H1 (cell line): Measurements from ENCODE around the gene ANAPC7. TPM values are rescaled to one million over a fixed set of nuclear protein-coding genes. Genes with fewer than 3 reads are reported as not detected.

Source experiments
- CTCF ChIA-PET: fragments of 300-600 bp; sonication (Branson Sonifier 250); formaldehyde crosslinking; loops from one replicate; lab custom pipeline; 2021; ENCODE audit not compliant: partially characterized antibody; lab: Charles Lee
- POLR2A ChIA-PET: fragments of 300-600 bp; sonication (Branson Sonifier 250); formaldehyde crosslinking; loops from one replicate; lab custom pipeline; 2021; ENCODE audit warnings: inconsistent platforms; ENCODE audit not compliant: partially characterized antibody; lab: Charles Lee
- DNase-seq, 2 experiments: peaks; one replicate each; pipeline versions ENCODE4 v3.0.0 to v3.0.0-alpha.2; 2010 to 2022; ENCODE audit warnings: low spot score in 2 of 2, low read depth in 1 of 2, mixed read lengths in 1 of 2
- FAIRE-seq: peaks from 2 replicates; lab custom pipeline; 2011; peaks lifted over from hg19 to GRCh38; lab: Jason Lieb, UNC
- H2AFZ ChIP-seq: 2 replicates; pipeline ENCODE4 v1.8.1; 2012; ENCODE audit warnings: low read length, inconsistent platforms
- H2AK5ac ChIP-seq: 2 replicates; pipeline ENCODE4 v1.6.1; 2013; ENCODE audit warnings: low read depth, low read length
- H2BK120ac ChIP-seq: replicated peaks from 2 replicates; pipeline ENCODE3; 2013; ENCODE audit warnings: low read depth, low read length, inconsistent platforms
- H2BK12ac ChIP-seq: 2 replicates; pipeline ENCODE4 v1.6.1; 2013; ENCODE audit warnings: low read depth, low read length
- H2BK15ac ChIP-seq: 2 replicates; pipeline ENCODE4 v1.6.1; 2013; ENCODE audit warnings: low read length
- H2BK20ac ChIP-seq: 2 replicates; pipeline ENCODE4 v1.6.1; 2013; ENCODE audit warnings: low read length
- H2BK5ac ChIP-seq: 2 replicates; pipeline ENCODE4 v1.6.1; 2013; ENCODE audit warnings: low read depth, low read length
- H3K14ac ChIP-seq: 2 replicates; pipeline ENCODE4 v1.6.1; 2013; ENCODE audit warnings: inconsistent platforms; ENCODE audit not compliant: insufficient read length
- H3K18ac ChIP-seq: 2 replicates; pipeline ENCODE4 v1.6.1; 2013; ENCODE audit warnings: low read length; ENCODE audit errors: extremely low read depth
- H3K23ac ChIP-seq: 2 replicates; pipeline ENCODE4 v1.6.1; 2013; ENCODE audit warnings: inconsistent platforms; ENCODE audit not compliant: insufficient read length
- H3K23me2 ChIP-seq: 2 replicates; pipeline ENCODE4 v1.6.1; 2013; ENCODE audit warnings: low read depth, low read length
- H3K27ac ChIP-seq: 2 replicates; pipeline ENCODE4 v1.6.1; 2011; ENCODE audit warnings: low read depth, low read length, inconsistent platforms
- H3K27me3 ChIP-seq, 4 experiments: replicated peaks in 1 of 4; 1 replicate in 1 of 4; 2 replicates in 3 of 4; pipeline versions ENCODE4 v1.6.1 to v1.8.1; 2011 to 2013; ENCODE audit warnings: low read length in 3 of 4, mild to moderate bottlenecking in 3 of 4, inconsistent platforms in 2 of 4, mixed read lengths in 2 of 4, moderate library complexity in 1 of 4; ENCODE audit not compliant: control insufficient read depth in 3 of 4, insufficient read depth in 3 of 4; ENCODE audit errors: extremely low read depth in 1 of 4
- H3K36me3 ChIP-seq, 4 experiments: 2 replicates each; pipeline versions ENCODE4 v1.6.1 to v1.8.1; 2011 to 2013; ENCODE audit warnings: mild to moderate bottlenecking in 4 of 4, low read length in 3 of 4, moderate library complexity in 2 of 4, control low read depth in 1 of 4, inconsistent platforms in 1 of 4; ENCODE audit not compliant: insufficient read depth in 4 of 4, control insufficient read depth in 2 of 4
- H3K4ac ChIP-seq: replicated peaks from 2 replicates; pipeline ENCODE3; 2013; ENCODE audit warnings: low read length, low read depth, mixed read lengths, inconsistent platforms; ENCODE audit not compliant: insufficient read length
- H3K4me1 ChIP-seq, 4 experiments: replicated peaks in 1 of 4; 1 replicate in 1 of 4; 2 replicates in 3 of 4; pipeline versions ENCODE4 v1.6.1 to v1.8.1; 2011 to 2013; ENCODE audit warnings: low read length in 3 of 4, inconsistent platforms in 2 of 4, mixed read lengths in 1 of 4; ENCODE audit not compliant: insufficient read depth in 4 of 4, control insufficient read depth in 3 of 4
- H3K4me2 ChIP-seq, 2 experiments: 2 replicates each; pipeline versions ENCODE4 v1.6.1 to v1.8.1; 2011 to 2013; ENCODE audit warnings: low read depth in 2 of 2, low read length in 2 of 2, control low read depth in 1 of 2, inconsistent platforms in 1 of 2, mild to moderate bottlenecking in 1 of 2; ENCODE audit not compliant: insufficient read depth in 1 of 2
- H3K4me3 ChIP-seq, 4 experiments: fragments of 200-600, 300-600 bp in 1 of 4; sonication (generic), shearing (Covaris generic), sonication (Bioruptor Twin) in 1 of 4; 2 replicates each; pipeline versions ENCODE4 v1.5.1 to v1.8.1; 2011 to 2016; ENCODE audit warnings: low read length in 4 of 4, low read depth in 3 of 4, control low read depth in 2 of 4, inconsistent platforms in 2 of 4, mild to moderate bottlenecking in 2 of 4, mixed read lengths in 1 of 4, moderate library complexity in 1 of 4; ENCODE audit not compliant: insufficient read depth in 2 of 4; ENCODE audit errors: extremely low read depth in 1 of 4
- H3K56ac ChIP-seq: replicated peaks from 2 replicates; pipeline ENCODE3; 2013; ENCODE audit warnings: low read depth, mild to moderate bottlenecking, mixed read lengths, low read length, inconsistent platforms; ENCODE audit not compliant: insufficient read length
- H3K79me1 ChIP-seq: 2 replicates; pipeline ENCODE4 v1.6.1; 2013; ENCODE audit warnings: low read depth, low read length, control low read depth
- H3K79me2 ChIP-seq, 2 experiments: 2 replicates each; pipeline versions ENCODE4 v1.6.1 to v1.8.1; 2012 to 2013; ENCODE audit warnings: low read length in 2 of 2, mild to moderate bottlenecking in 2 of 2, inconsistent platforms in 1 of 2; ENCODE audit not compliant: insufficient read depth in 2 of 2, control insufficient read depth in 1 of 2
- H3K9ac ChIP-seq, 4 experiments: replicated peaks in 1 of 4; 1 replicate in 1 of 4; 2 replicates in 3 of 4; pipeline versions ENCODE4 v1.6.1 to v1.8.1; 2011 to 2013; ENCODE audit warnings: low read depth in 3 of 4, low read length in 3 of 4, control low read depth in 2 of 4, mild to moderate bottlenecking in 2 of 4, moderate library complexity in 2 of 4, inconsistent platforms in 1 of 4; ENCODE audit errors: extremely low read depth in 1 of 4
- H3K9me3 ChIP-seq, 2 experiments: 2 replicates each; pipeline versions ENCODE4 v1.6.1 to v1.8.1; 2012 to 2013; ENCODE audit warnings: mild to moderate bottlenecking in 2 of 2, moderate library complexity in 2 of 2, control low read depth in 1 of 2, inconsistent platforms in 1 of 2, low read depth in 1 of 2, low read length in 1 of 2, mixed read lengths in 1 of 2; ENCODE audit not compliant: insufficient read depth in 2 of 2
- H4K20me1 ChIP-seq, 2 experiments: replicated peaks in 1 of 2; 2 replicates each; pipeline versions ENCODE3 to v1.8.1; 2011 to 2013; ENCODE audit warnings: inconsistent platforms in 2 of 2, low read length in 2 of 2, mild to moderate bottlenecking in 1 of 2; ENCODE audit not compliant: insufficient read depth in 2 of 2, control insufficient read depth in 1 of 2
- H4K5ac ChIP-seq: 2 replicates; pipeline ENCODE4 v1.6.1; 2013; ENCODE audit warnings: low read length, low read depth, mixed read lengths, inconsistent platforms; ENCODE audit not compliant: insufficient read length
- H4K8ac ChIP-seq: 2 replicates; pipeline ENCODE4 v1.8.0; 2013; ENCODE audit warnings: mild to moderate bottlenecking, moderate library complexity, low read length, inconsistent platforms; ENCODE audit not compliant: insufficient read depth; ENCODE audit errors: extremely low read depth
- H4K91ac ChIP-seq: replicated peaks from 2 replicates; pipeline ENCODE3; 2013; ENCODE audit warnings: low read length, mixed read lengths, inconsistent platforms; ENCODE audit not compliant: insufficient read length
- CTCF ChIP-seq, 3 experiments: IDR thresholded peaks; 1 replicate in 2 of 3; 2 replicates in 1 of 3; pipeline versions ENCODE4 v1.5.1 to v1.6.1; 2011; ENCODE audit warnings: low read length in 3 of 3, mild to moderate bottlenecking in 3 of 3, inconsistent platforms in 2 of 3, low read depth in 1 of 3, moderate library complexity in 1 of 3; ENCODE audit not compliant: insufficient read depth in 1 of 3; ENCODE audit errors: control extremely low read depth in 1 of 3
- GABPA ChIP-seq: IDR thresholded peaks from 2 replicates; pipeline ENCODE4 v1.6.1; 2011; ENCODE audit warnings: mild to moderate bottlenecking, low read length, moderate library complexity, borderline replicate concordance; ENCODE audit not compliant: insufficient read depth
- KDM5A ChIP-seq: fragments of 200-600 bp; IDR thresholded peaks from 2 replicates; pipeline ENCODE4 v1.7.1; 2012; ENCODE audit warnings: mild to moderate bottlenecking, low read length, inconsistent platforms, mixed read lengths
- RNF2 ChIP-seq: fragments of 200-900, 300-1000 bp; sonication (generic); IDR thresholded peaks from 2 replicates; pipeline ENCODE4 v1.7.1; 2016; ENCODE audit warnings: borderline replicate concordance, low read depth, mild to moderate bottlenecking, antibody characterized with exemption, low read length; ENCODE audit not compliant: poor library complexity, severe bottlenecking; ENCODE audit errors: missing control alignments
- SIN3A ChIP-seq, 2 experiments: IDR thresholded peaks in 1 of 2; conservative IDR thresholded peaks in 1 of 2; 2 replicates each; pipeline ENCODE4 v1.6.1; 2011 to 2012; ENCODE audit warnings: low read length in 2 of 2, improper control_type of control experiment in 1 of 2, low read depth in 1 of 2, mild to moderate bottlenecking in 1 of 2
- SIX5 ChIP-seq: IDR thresholded peaks from 2 replicates; pipeline ENCODE4 v1.6.1; 2011; ENCODE audit warnings: mild to moderate bottlenecking, low read depth, low read length
- SP4 ChIP-seq: IDR thresholded peaks from 2 replicates; pipeline ENCODE4 v1.6.1; 2012; ENCODE audit warnings: low read length, inconsistent platforms
- WGBS, 2 experiments: shearing (Covaris generic) in 1 of 2; methylation state at CpG; one replicate each; pipeline versions ENCODE4 v1.1.6 to v1.1.7; 2013 to 2015; ENCODE audit warnings: low lambda C conversion rate in 2 of 2, mixed read lengths in 2 of 2, inconsistent platforms in 1 of 2, low coverage in 1 of 2, missing lambda C conversion rate in 1 of 2; ENCODE audit not compliant: insufficient replicate concordance in 2 of 2, insufficient coverage in 1 of 2, insufficient read length in 1 of 2; ENCODE audit errors: extremely low coverage in 1 of 2, missing lambda C conversion rate in 1 of 2; 5-methylcytosine and 5-hydroxymethylcytosine counted together
- polyA plus RNA-seq, 7 experiments: library from polyadenylated mRNA; depleted of rRNA in 3 of 7; stranded (reverse) in 5 of 7; unstranded in 2 of 7; fragments of >200 nt in 5 of 7; fragments of 200-250 nt in 2 of 7; gene quantifications; 1 replicate in 5 of 7; 2 replicates in 1 of 7; 4 replicates in 1 of 7; pipeline versions ENCODE4 v1.2.1 to v1.2.3, GENCODE V29; 2011 to 2013; ENCODE audit warnings: missing spikeins in 2 of 7, mixed read lengths in 2 of 7
- total RNA-seq: library from RNA; stranded (reverse); fragmentation: NEBNext Ultra II Directional; extraction: Animal tissue kit (Norgen Biotek cat#: 25700); gene quantifications from 2 replicates; pipeline ENCODE4 v1.2.1, GENCODE V29; 2021

ANAPC7 gene
- total and polyA plus RNA-seq, 2 of the 8 experiments (the other 6 are each of a cell fraction or from before 2014, with no cell fraction given), result 72.8 to 105 TPM

- H3K23ac ChIP-seq, result no peak within 1 kb of the TSS
- no peak within 1 kb of the TSS for H2BK12ac ChIP-seq
- peaks cover 0 to 3% (median 0%) of the 10 kb centered on the region in 4 experiments; a peak in 1 of 7 replicates for H3K4me1 ChIP-seq
- peak within 1 kb of the TSS; percentile 66; the same call in 1 of the 2 replicates for H2BK5ac ChIP-seq
- H2AFZ ChIP-seq, result no peak within 1 kb of the TSS; the same call in 1 of the 2 replicates
- H2BK20ac ChIP-seq, result no peak within 1 kb of the TSS
- H2BK15ac ChIP-seq, result no peak within 1 kb of the TSS
- no peak within 1 kb of the TSS for H2BK120ac ChIP-seq
- no peak within 1 kb of the TSS for H3K4ac ChIP-seq
- H3K27me3 ChIP-seq, result no peaks in the 10 kb centered on the region
- peak within 1 kb of the TSS; percentile 83 for H3K18ac ChIP-seq
- peak within 1 kb of the TSS; percentile 90 for H3K56ac ChIP-seq
- H3K36me3 ChIP-seq, result peaks cover 0 to 28% (median 12%) of the 10 kb centered on the region in 4 experiments; a peak in 6 of 8 replicates
- no peak within 1 kb of the TSS for H3K14ac ChIP-seq
- no peak within 1 kb of the TSS for H2AK5ac ChIP-seq
- peak within 1 kb of the TSS in 3 of 4 experiments; percentile 45 to 61 (median 49); a peak in 5 of 7 replicates for H3K9ac ChIP-seq
- peak within 1 kb of the TSS; percentile 63 to 93 (median 87) for H3K4me3 ChIP-seq
- H4K20me1 ChIP-seq, result no peaks in the 10 kb centered on the region
- peak within 1 kb of the TSS; percentile 61 to 77 for H3K4me2 ChIP-seq
- CTCF ChIA-PET, result interaction anchor here (0.6 to 7.9 kb wide), 29 partner anchors 9 to 348 kb away, joined by 3 to 69 read pairs (median 4); partner anchors contain the start of genes FAM216A, GPN3 and VPS29
- POLR2A ChIA-PET, result interaction anchor here (0.6 to 7.2 kb wide), 15 partner anchors 9 to 588 kb away, joined by 3 to 57 read pairs (median 4); partner anchors contain the start of genes FAM216A and GPN3
- peak within 1 kb of the TSS; percentile 87 for H4K5ac ChIP-seq
- H3K27ac ChIP-seq, result peak within 1 kb of the TSS; percentile 11; the same call in 1 of the 2 replicates
- no peak within 1 kb of the TSS for H4K91ac ChIP-seq
- peak within 1 kb of the TSS; percentile 90; the same call in 1 of the 2 replicates for H4K8ac ChIP-seq
- peaks cover 0 to 20% of the 10 kb centered on the region in 2 experiments; a peak in 2 of 4 replicates for H3K79me2 ChIP-seq
- H3K9me3 ChIP-seq, result no peaks in the 10 kb centered on the region
- H3K79me1 ChIP-seq, result peaks cover 3% of the 10 kb centered on the region
- DNase-seq (peak; percentile 89 to 94), FAIRE-seq (no peak)
- 1% methylated on average over 49 of the region's 51 CpGs; no CpG with 5 or more reads in 1 of the 2 experiments for WGBS, 2 experiments
- no peaks in the 10 kb centered on the region for H3K23me2 ChIP-seq
- TF ChIP-seq SIX5 (no peak), GABPA (peak; percentile 89; the same call in 1 of the 2 replicates), CTCF (IDR thresholded peaks at IDR 0.05; ENCODE audit: control extremely low read depth in 1 of 3, insufficient read depth in 1 of 3, low read depth in 1 of 3, low read length in 3 of 3) (peak; percentile 79 to 86 (median 81)), SIN3A (conservative IDR thresholded peaks at IDR 0.05 in 1 of 2, IDR thresholded peaks at IDR 0.05 in 1 of 2; ENCODE audit: low read depth in 1 of 2, low read length in 2 of 2) (peak; percentile 66 to 95), RNF2 (no peak), KDM5A (no peak), SP4 (no peak)
Observed at GRCh38 chr12:110449799-110450497, 46.4 kb upstream of the ANAPC7 start, which contains the start of gene ARPC3. Gene ARPC3, minus strand, starts transcription at chr12:110450337. Its CDS starts 77 bp downstream, at chr12:110450260.
